Astrocyte (in vitro differentiated cells and primary cell): ENCODE results near the gene AZIN2. TPM values are rescaled to one million over a fixed set of nuclear protein-coding genes. Genes with fewer than 3 reads are reported as not detected.

ENCODE experiments used
- DNase-seq: peaks from one replicate; pipeline ENCODE4 v3.0.0-alpha.2; 2010; ENCODE audit warnings: low read depth
- FAIRE-seq: peaks from 2 replicates; lab custom pipeline; 2011; peaks lifted over from hg19 to GRCh38; lab: Jason Lieb, UNC
- H2AFZ ChIP-seq: 2 replicates; pipeline ENCODE4 v1.6.0; 2012; ENCODE audit warnings: low read depth, low read length, inconsistent platforms
- H3K27ac ChIP-seq: 2 replicates; pipeline ENCODE4 v1.5.1; 2011; ENCODE audit warnings: low read depth, low read length, inconsistent platforms
- H3K27me3 ChIP-seq: 2 replicates; pipeline ENCODE4 v1.6.0; 2011; ENCODE audit warnings: low read length, inconsistent platforms; ENCODE audit not compliant: insufficient read depth
- H3K36me3 ChIP-seq: 2 replicates; pipeline ENCODE4 v1.5.1; 2011; ENCODE audit warnings: low read length, inconsistent platforms; ENCODE audit not compliant: insufficient read depth
- H3K4me1 ChIP-seq: 2 replicates; pipeline ENCODE4 v1.5.1; 2011; ENCODE audit warnings: low read length, inconsistent platforms; ENCODE audit not compliant: insufficient read depth
- H3K4me2 ChIP-seq: 2 replicates; pipeline ENCODE4 v1.6.0; 2012; ENCODE audit warnings: low read length, inconsistent platforms
- H3K4me3 ChIP-seq: 2 replicates; pipeline ENCODE4 v1.5.1; 2011; ENCODE audit warnings: low read depth, mild to moderate bottlenecking, low read length, inconsistent platforms; ENCODE audit not compliant: insufficient read depth
- H3K79me2 ChIP-seq: 2 replicates; pipeline ENCODE4 v1.6.0; 2012; ENCODE audit warnings: mild to moderate bottlenecking, low read length, inconsistent platforms; ENCODE audit not compliant: insufficient read depth
- H3K9ac ChIP-seq: 2 replicates; pipeline ENCODE4 v1.6.0; 2012; ENCODE audit warnings: mild to moderate bottlenecking, low read length, inconsistent platforms
- H3K9me3 ChIP-seq: 2 replicates; pipeline ENCODE4 v1.5.1; 2012; ENCODE audit warnings: low read depth, mild to moderate bottlenecking, low read length, inconsistent platforms; ENCODE audit not compliant: insufficient read depth
- H4K20me1 ChIP-seq: 2 replicates; pipeline ENCODE4 v1.6.0; 2012; ENCODE audit warnings: low read length, inconsistent platforms; ENCODE audit not compliant: insufficient read depth
- H3K27ac Mint-ChIP-seq: one replicate; pipeline ENCODE4 v1.8.0; 2021; ENCODE audit warnings: mild to moderate bottlenecking, mixed read lengths; ENCODE audit not compliant: unreplicated experiment
- H3K27me3 Mint-ChIP-seq: one replicate; pipeline ENCODE4 v1.8.0; 2021; ENCODE audit warnings: low read depth, mixed read lengths; ENCODE audit not compliant: unreplicated experiment
- H3K36me3 Mint-ChIP-seq: one replicate; pipeline ENCODE4 v1.8.0; 2021; ENCODE audit warnings: low read depth, mixed read lengths; ENCODE audit not compliant: unreplicated experiment
- H3K4me1 Mint-ChIP-seq: one replicate; pipeline ENCODE4 v1.8.0; 2021; ENCODE audit warnings: low read depth, mixed read lengths; ENCODE audit not compliant: unreplicated experiment
- H3K4me3 Mint-ChIP-seq: one replicate; pipeline ENCODE4 v1.8.0; 2021; ENCODE audit warnings: mild to moderate bottlenecking, moderate library complexity, mixed read lengths; ENCODE audit not compliant: unreplicated experiment
- H3K9me3 Mint-ChIP-seq: one replicate; pipeline ENCODE4 v1.8.0; 2021; ENCODE audit warnings: mild to moderate bottlenecking, mixed read lengths; ENCODE audit not compliant: unreplicated experiment
- CTCF ChIP-seq: IDR thresholded peaks from 2 replicates; pipeline ENCODE4 v1.5.1; 2011; ENCODE audit warnings: low read depth, mild to moderate bottlenecking, inconsistent platforms, low read length, moderate library complexity; ENCODE audit not compliant: insufficient read depth
- EZH2 ChIP-seq: IDR thresholded peaks from 2 replicates; pipeline ENCODE4 v1.6.1; 2012; ENCODE audit warnings: mild to moderate bottlenecking, low read length, inconsistent platforms; ENCODE audit not compliant: insufficient read depth
- total RNA-seq: library from RNA; stranded (reverse); gene quantifications from 2 replicates; pipeline ENCODE4 v1.2.1, GENCODE V29; 2021

The AZIN2 gene
- total RNA-seq, 1 donor from 2014 or later = 10.1 TPM

DNA sequence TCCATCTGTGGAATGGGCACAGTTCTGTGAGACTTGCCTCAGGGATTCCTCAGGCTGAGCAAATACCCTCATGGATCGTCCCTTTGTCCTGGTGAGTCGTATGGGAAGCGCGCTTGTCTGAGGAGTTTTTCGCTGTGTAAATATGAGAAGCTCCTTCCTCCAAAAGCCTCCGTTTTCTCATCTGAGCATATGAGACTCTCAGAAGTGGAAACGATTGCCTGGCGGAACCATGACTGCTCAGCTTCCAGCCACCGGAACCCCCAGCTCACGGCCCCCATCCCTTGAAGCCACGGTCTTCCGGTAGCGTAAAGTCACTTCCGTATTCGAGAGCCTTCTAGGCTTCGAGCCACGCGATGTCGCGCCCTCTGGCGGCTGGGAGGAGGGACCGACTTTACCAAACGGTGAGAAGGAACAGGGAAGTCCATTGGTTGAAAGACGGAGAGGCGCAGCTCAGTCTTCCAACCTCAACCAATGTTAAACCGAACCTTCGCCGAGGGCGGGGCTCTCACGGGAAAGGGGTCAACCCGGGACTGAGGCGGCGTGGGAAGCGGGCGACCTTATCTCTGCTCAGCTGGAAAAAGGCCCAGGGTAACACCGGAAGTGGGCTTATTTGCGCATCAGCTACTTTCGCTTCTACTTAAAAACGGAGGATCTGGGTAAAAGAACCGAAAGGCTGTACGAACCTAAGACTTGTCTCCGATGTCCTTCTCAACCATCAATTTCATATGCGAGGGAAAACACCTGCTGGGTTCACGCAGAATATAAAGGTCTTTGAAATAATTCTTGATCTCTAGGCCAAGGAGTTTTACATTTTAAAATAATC is 46.3 kb downstream of the AZIN2 start:
- Histone ChIP-seq H3K27ac (peak overlapping the region; percentile 88), H3K4me3 (peak overlapping the region; percentile 95), H3K9me3 (no peaks in the 10 kb centered on the region), H3K79me2 (peaks cover 10% of the 10 kb centered on the region), H3K9ac (peak overlapping the region; percentile 94), H3K4me2 (peak overlapping the region; percentile 89), H3K36me3 (no peaks in the 10 kb centered on the region), H3K4me1 (peaks cover 5% of the 10 kb centered on the region), H2AFZ (peak overlapping the region; percentile 81), H3K27me3 (no peaks in the 10 kb centered on the region), H4K20me1 (no peaks in the 10 kb centered on the region)
- peak; percentile 98 for TF ChIP-seq CTCF
- no peak for TF ChIP-seq EZH2
- H3K36me3 Mint-ChIP-seq = peaks cover 15% of the 10 kb centered on the region
- peaks cover 2% of the 10 kb centered on the region for H3K9me3 Mint-ChIP-seq
- FAIRE-seq = peak; percentile 95
- no peaks in the 10 kb centered on the region for H3K4me1 Mint-ChIP-seq
- H3K27me3 Mint-ChIP-seq = peaks cover 7% of the 10 kb centered on the region
- DNase-seq = peak; percentile 99
- peak overlapping the region; percentile 81 for H3K27ac Mint-ChIP-seq
- peak overlapping the region; percentile 89 for H3K4me3 Mint-ChIP-seq

DNA sequence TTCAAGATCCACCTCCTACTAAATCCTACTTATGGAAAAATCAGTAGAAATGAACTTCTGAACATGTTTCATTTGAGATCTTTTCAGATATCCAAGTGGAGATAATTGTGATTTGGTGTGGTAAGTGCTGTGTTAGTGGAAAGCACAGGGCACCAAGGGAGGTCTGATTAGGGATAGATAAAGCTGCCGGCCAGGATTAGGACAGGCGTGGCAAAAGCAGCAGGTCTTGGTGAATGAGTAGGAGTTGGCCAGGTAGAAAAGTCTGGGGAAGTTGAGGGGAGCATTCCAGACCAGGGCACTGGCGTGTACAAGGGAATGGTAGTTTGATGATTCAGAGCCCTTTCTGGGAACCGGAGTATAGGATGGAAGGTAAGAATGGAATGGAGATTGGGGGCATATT is 47.8 kb downstream of the AZIN2 start:
- H3K27ac Mint-ChIP-seq = no peak overlapping the region
- Histone ChIP-seq H3K4me3 (no peak overlapping the region), H3K27ac (no peak overlapping the region), H3K36me3 (no peaks in the 10 kb centered on the region), H4K20me1 (no peaks in the 10 kb centered on the region), H3K9ac (no peak overlapping the region), H3K9me3 (no peaks in the 10 kb centered on the region), H3K79me2 (peaks cover 10% of the 10 kb centered on the region), H3K4me2 (no peak overlapping the region), H2AFZ (no peak overlapping the region), H3K4me1 (peaks cover 5% of the 10 kb centered on the region), H3K27me3 (no peaks in the 10 kb centered on the region)
- no peaks in the 10 kb centered on the region for H3K9me3 Mint-ChIP-seq
- H3K27me3 Mint-ChIP-seq = peaks cover 3% of the 10 kb centered on the region
- DNase-seq = no peak
- TF ChIP-seq CTCF = no peak
- TF ChIP-seq EZH2 = no peak
- no peak overlapping the region for H3K4me3 Mint-ChIP-seq
- FAIRE-seq = no peak
- H3K36me3 Mint-ChIP-seq = peaks cover 11% of the 10 kb centered on the region
- H3K4me1 Mint-ChIP-seq = no peaks in the 10 kb centered on the region

DNA sequence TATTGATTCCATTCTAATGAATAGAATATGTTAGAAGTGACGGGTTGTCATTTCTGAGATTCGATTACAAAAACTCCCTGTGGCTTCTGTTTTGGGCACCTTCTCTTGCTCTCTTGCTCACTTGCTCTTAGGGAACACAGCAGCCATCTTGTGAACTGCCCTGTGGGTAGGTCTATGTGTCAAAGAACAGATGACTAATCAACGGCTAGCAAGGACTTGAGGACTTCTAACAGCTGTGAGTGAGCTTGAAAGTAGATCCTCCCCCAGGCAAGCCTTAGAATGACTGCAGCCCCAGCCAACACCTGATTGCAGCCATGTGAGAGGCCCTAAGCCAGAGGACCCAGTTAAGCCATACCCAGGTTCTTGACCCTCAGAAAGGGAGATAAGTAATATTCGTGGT is 49.3 kb downstream of the AZIN2 start:
- no peaks in the 10 kb centered on the region for H3K36me3 ChIP-seq

More for the DNA sequence above, 49.3 kb downstream of the AZIN2 start:
- H3K27me3 ChIP-seq = no peaks in the 10 kb centered on the region
- no peak overlapping the region for H3K4me3 ChIP-seq
- no peak for TF ChIP-seq CTCF
- no peak for TF ChIP-seq EZH2
- DNase-seq = no peak
- peaks cover 10% of the 10 kb centered on the region for H3K79me2 ChIP-seq
- Mint-ChIP-seq H3K36me3 (peaks cover 12% of the 10 kb centered on the region), H3K9me3 (no peaks in the 10 kb centered on the region), H3K27me3 (peaks cover 13% of the 10 kb centered on the region), H3K4me3 (no peak overlapping the region), H3K4me1 (no peaks in the 10 kb centered on the region), H3K27ac (no peak overlapping the region)
- H3K9ac ChIP-seq = no peak overlapping the region
- no peak for FAIRE-seq
- H4K20me1 ChIP-seq = no peaks in the 10 kb centered on the region
- H3K9me3 ChIP-seq = no peaks in the 10 kb centered on the region
- H3K27ac ChIP-seq = no peak overlapping the region
- H3K4me2 ChIP-seq = no peak overlapping the region
- no peak overlapping the region for H2AFZ ChIP-seq
- H3K4me1 ChIP-seq = peaks cover 5% of the 10 kb centered on the region
